NCI-H446 (cell line): ENCODE data around the gene LCE1F.

Experiments
- DNase-seq, 2 experiments: peaks; one replicate each; lab custom pipeline; 2025; lab: John Stamatoyannopoulos, UW

The LCE1F gene

GRCh38 chr1:152776361-152776760 is 1.4 kb downstream of the LCE1F start:
- DNase-seq: no peak

GRCh38 chr1:152777510-152778137 is 2.7 kb downstream of the LCE1F start:
- peak in 1 of 2 experiments; percentile 17 for DNase-seq

GRCh38 chr1:152783095-152783494 is 8.2 kb downstream of the LCE1F start:
- DNase-seq: no peak

- DNase-seq: no peak
Measured at GRCh38 chr1:152786077-152786476, 11.1 kb downstream of the LCE1F start, which contains the start of gene LCE1E. Gene LCE1E, plus strand, starts transcription at chr1:152786257. Its CDS starts 1,043 bp downstream, at chr1:152787300.

GRCh38 chr1:152795686-152796085 is 20.7 kb downstream of the LCE1F start:
- no peak for DNase-seq

GRCh38 chr1:152796421-152796820 is 21.5 kb downstream of the LCE1F start, which contains the start of gene LCE1D:
Gene LCE1D, plus strand, starts transcription at chr1:152796721. Its CDS starts 1,074 bp downstream, at chr1:152797795.
- no peak for DNase-seq

GRCh38 chr1:152801333-152801732 is 26.4 kb downstream of the LCE1F start:
- DNase-seq: no peak

- no peak for DNase-seq
Measured at GRCh38 chr1:152806576-152806975, 31.6 kb downstream of the LCE1F start, which contains the start of gene LCE1C. Gene LCE1C, minus strand, starts transcription at chr1:152806651. Its CDS starts 1,173 bp downstream, at chr1:152805478.

- DNase-seq: no peak
Measured at GRCh38 chr1:152811050-152811449, 36.1 kb downstream of the LCE1F start.

- DNase-seq: no peak
Measured at GRCh38 chr1:152811671-152812070, 36.7 kb downstream of the LCE1F start, which contains the start of gene LCE1B. Gene LCE1B, plus strand, starts transcription at chr1:152811971. Its CDS starts 476 bp downstream, at chr1:152812447.

GRCh38 chr1:152817309-152817708 is 42.4 kb downstream of the LCE1F start:
- DNase-seq: no peak

GRCh38 chr1:152823294-152823693 is 48.4 kb downstream of the LCE1F start:
- no peak for DNase-seq

- no peak for DNase-seq
Measured at GRCh38 chr1:152824964-152825363, 50.0 kb downstream of the LCE1F start.
